ENCODE data around the gene CPVL.

The CPVL gene

GRCh38 chr7:29040579-29040925 lies 105.8 kb downstream of the CPVL start:
- DNase-seq, result no peak

- no peak for DNase-seq
Measured at GRCh38 chr7:29039821-29040578, 106.3 kb downstream of the CPVL start.

GRCh38 chr7:29038463-29038862 lies 107.9 kb downstream of the CPVL start:
- no peak for DNase-seq

GRCh38 chr7:29035044-29035740 lies 111.1 kb downstream of the CPVL start:
- no peak for DNase-seq

- DNase-seq, result no peak
Measured at GRCh38 chr7:29033584-29033983, 112.8 kb downstream of the CPVL start.

GRCh38 chr7:29032146-29032545 lies 114.2 kb downstream of the CPVL start:
- no peak for DNase-seq

- no peak for DNase-seq
Measured at GRCh38 chr7:29030781-29031275, 115.5 kb downstream of the CPVL start.

GRCh38 chr7:29022291-29022988 lies 123.9 kb downstream of the CPVL start:
- DNase-seq, result no peak

GRCh38 chr7:29019896-29020295 lies 126.4 kb downstream of the CPVL start:
- DNase-seq, result no peak

- DNase-seq, result no peak
Measured at GRCh38 chr7:29019387-29019786, 127.0 kb downstream of the CPVL start.

- no peak for DNase-seq
Measured at GRCh38 chr7:29017713-29018112, 128.6 kb downstream of the CPVL start.

GRCh38 chr7:29014725-29015124 lies 131.6 kb downstream of the CPVL start:
- DNase-seq, result no peak

GRCh38 chr7:29013931-29014330 lies 132.4 kb downstream of the CPVL start:
- no peak for DNase-seq

- no peak for DNase-seq
Measured at GRCh38 chr7:29013082-29013695, 133.1 kb downstream of the CPVL start.

- no peak for DNase-seq
Measured at GRCh38 chr7:29009947-29010346, 136.4 kb downstream of the CPVL start.

GRCh38 chr7:29008590-29008989 lies 137.7 kb downstream of the CPVL start:
- DNase-seq, result no peak

- DNase-seq, result no peak
Measured at GRCh38 chr7:29007127-29007526, 139.2 kb downstream of the CPVL start.

- no peak for DNase-seq
Measured at GRCh38 chr7:29005829-29006228, 140.5 kb downstream of the CPVL start.

- DNase-seq, result no peak
Measured at GRCh38 chr7:29005406-29005805, 140.9 kb downstream of the CPVL start.

- no peak for DNase-seq
Measured at GRCh38 chr7:29003703-29004102, 142.6 kb downstream of the CPVL start.

- no peak for DNase-seq
Measured at GRCh38 chr7:29000717-29001076, 145.6 kb downstream of the CPVL start.

- no peak for DNase-seq
Measured at GRCh38 chr7:28999895-29000716, 146.2 kb downstream of the CPVL start.

GRCh38 chr7:28999427-28999826 lies 146.9 kb downstream of the CPVL start:
- DNase-seq, result no peak

Data from activated gamma-delta T cell treated with Interleukin-2 at 50 U/mL for 16 hours (primary cell).